NCI-H2081 (cell line): ENCODE results near the gene RPL6.
A peak's percentile ranks its signal among the peaks of the same experiment; 100 is the strongest.

Source experiments
- DNase-seq, 2 experiments: peaks; one replicate each; lab custom pipeline; 2025; lab: John Stamatoyannopoulos, UW

Gene RPL6

DNA sequence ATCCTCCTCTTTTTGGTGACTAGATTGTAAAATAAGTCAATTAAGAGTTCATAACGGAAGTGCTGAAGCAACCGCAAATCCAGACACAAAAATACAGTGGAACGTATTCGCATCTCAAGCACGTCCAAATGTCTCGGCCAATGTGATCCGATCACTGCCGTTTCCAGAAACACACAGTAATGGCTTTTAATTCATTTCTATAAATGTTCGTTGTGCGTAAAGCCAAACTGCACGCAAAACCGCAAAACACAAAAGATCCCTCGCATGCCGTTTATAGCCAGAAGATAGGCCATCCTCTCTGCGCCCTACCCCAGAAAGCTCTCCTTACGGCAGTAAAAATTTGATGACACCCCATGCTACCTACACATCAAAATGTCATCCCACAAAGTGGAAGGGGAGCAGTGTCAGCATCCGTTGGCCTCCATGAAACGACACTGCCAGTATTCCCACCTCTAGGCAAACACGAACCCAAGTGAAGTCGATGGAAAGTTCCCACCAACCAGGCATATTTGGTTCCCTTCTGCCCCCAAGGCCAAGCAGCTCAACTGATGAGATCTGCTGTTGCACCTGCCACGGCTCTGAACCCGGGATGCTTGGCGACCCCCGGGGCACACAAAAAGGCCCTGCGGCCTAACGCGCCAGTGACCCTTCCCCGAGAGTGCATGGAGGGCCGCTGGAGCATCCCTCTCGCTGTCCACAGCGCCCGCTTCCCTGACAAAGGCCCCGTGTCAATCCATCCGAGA is 28.6 kb downstream of the RPL6 start:
- DNase-seq = peak in 1 of 2 experiments; percentile 25

GRCh38 chr12:112375105-112375504 is 34.3 kb downstream of the RPL6 start:
- peak in 1 of 2 experiments; percentile 15 for DNase-seq

DNA sequence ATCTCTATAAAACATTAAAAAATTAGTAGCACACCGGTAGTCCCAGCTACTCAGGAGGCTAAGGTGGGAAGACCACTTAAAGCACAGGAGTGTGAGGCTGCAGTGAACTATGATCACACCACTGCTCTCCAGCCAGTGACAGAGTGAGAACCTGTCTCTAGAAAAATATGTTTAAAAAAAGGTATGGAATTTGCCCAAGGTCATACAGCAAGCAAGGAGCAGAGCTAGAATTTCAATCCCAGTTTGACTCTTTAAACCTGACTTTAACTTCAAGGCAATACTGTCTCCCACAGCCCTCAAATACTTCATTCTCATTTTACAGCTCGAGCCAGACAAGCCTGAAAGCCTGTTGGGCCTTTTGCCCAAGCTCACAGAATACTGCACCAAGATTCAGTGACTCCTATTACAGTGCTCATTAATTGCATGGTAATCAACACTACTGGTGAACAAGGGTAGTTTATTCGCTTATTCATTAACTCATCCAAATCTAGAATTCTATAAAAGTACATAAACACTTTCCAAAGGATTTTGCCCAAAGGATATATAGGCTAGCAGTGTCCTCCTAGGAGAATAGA is 35.2 kb downstream of the RPL6 start:
- DNase-seq = no peak

DNA sequence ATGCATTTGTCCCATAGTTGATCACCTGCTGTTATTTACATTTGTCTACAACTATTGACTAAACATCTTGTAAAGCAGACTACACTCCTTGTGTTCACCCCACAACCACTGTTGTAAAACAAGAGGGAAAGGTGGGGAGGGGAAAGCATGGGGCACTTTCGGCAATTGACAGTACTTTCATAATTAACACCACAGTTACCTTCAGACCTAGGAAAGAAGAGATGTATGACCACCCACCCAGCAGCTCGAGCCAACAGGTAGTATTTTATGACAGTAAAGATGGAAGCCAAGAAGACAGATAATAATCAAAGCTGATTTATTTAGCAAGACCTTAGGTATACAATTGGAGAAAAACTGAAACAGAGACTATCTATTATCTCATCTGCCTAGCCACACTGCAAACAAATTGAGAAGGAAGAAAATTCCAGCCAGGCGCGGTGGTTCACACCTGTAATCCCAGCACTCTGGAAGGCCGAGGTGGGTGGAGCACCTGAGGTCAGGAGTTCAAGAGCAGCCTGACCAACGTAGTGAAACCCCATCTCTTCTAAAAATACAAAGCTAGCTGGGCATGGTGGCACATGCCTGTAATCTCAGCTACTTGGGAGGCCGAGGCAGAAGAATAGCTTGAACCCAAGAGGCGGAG is 38.4 kb downstream of the RPL6 start:
- no peak for DNase-seq

GRCh38 chr12:112370199-112370598 is 39.2 kb downstream of the RPL6 start:
- no peak for DNase-seq

GRCh38 chr12:112368856-112369255 is 40.5 kb downstream of the RPL6 start:
- no peak for DNase-seq

- no peak for DNase-seq
Observed at GRCh38 chr12:112367965-112368364, 41.4 kb downstream of the RPL6 start.

GRCh38 chr12:112362310-112362709 is 47.1 kb downstream of the RPL6 start:
- DNase-seq = no peak

DNA sequence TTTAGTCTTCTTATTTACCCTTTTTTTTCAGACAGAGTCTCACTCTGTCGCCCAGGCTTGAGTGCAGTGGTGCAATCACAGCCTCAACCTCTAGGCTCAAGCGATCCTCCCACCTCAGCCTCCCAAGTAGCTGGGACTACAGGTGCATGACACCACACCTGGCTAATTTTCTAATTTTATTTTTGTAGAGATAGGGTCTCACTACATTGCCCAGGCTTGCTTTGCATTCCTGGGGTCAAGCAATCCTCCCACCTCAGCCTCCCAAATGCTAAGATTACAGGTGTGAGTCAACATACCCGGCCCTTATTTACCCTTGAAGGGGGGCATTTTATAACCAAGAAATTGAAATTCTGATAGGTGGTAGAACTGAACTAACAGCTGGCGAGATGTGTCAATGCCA is 48.1 kb downstream of the RPL6 start:
- no peak for DNase-seq

DNA sequence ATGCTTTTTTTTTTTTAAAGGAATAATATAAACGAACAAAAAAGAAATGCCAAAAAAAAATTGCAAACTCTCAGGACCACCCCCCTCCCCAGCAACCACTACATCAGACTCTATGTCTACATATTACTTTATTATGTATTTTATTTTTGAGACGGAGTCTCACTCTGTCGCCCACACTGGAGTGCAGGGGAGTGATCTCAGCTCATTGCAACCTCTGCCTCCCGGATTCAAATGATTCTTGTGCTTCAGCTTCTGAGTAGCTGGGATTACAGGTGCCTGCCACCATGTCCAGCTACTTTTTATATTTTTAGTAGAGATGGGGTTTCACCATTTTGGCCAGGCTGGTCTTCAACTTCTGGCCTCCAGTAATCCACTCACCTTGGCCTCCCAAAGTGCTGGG is 50.1 kb downstream of the RPL6 start:
- DNase-seq = no peak

DNA sequence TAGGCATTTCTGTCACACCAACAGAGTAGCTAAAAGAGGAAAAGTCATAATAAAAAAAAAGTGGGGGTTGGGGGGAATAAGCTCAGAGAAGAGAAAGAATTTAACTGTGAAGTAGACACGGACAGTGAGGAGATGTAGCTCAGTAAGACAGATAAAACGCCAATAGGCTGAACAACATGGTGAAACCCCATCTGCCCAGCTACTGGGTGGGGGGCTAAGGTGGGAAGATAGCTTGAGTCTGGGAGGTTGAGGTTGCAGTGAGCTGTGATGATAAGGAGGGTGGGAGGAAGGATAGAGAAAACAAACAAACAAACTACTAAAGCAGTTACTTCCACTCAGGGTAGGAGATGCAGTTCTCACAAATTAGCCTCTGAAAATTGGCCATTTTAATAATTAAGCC is 52.2 kb downstream of the RPL6 start:
- DNase-seq = no peak
